IMR-90 (cell line): ENCODE measurements around the gene ITGA3. TPM values are rescaled to one million over a fixed set of nuclear protein-coding genes. Genes with fewer than 3 reads are reported as not detected.

Experiments
- ATAC-seq: fragments of 200-7000 bp; cut with Tn5 transposase; 2 replicates; pipeline ENCODE4 v1.9.1; 2020; ENCODE audit warnings: low read depth, mild to moderate bottlenecking, moderate library complexity
- BruUV-seq: library from RNA; stranded (reverse); fragments of 400-500 nt; replicated peaks from 2 replicates; lab custom pipeline; 2021; lab: Mats Ljungman, UMichigan
- CTCF ChIA-PET: fragments of 300-600 bp; formaldehyde crosslinking; extraction: SDS; loops from one replicate; lab custom pipeline; 2021; ENCODE audit warnings: antibody characterized with exemption; lab: Yijun Ruan, JAX
- POLR2A ChIA-PET: fragments of 300-600 bp; sonication (Branson Sonifier 250); formaldehyde crosslinking; loops from one replicate; lab custom pipeline; 2022; ENCODE audit warnings: antibody characterized with exemption; ENCODE audit not compliant: unreplicated experiment; lab: Charles Lee
- DNase-seq: peaks from one replicate; pipeline ENCODE4 v3.0.0; 2013
- H2AFZ ChIP-seq: replicated peaks from 2 replicates; pipeline ENCODE3; 2013; ENCODE audit warnings: low read length, mild to moderate bottlenecking; ENCODE audit not compliant: poor library complexity
- H2AK5ac ChIP-seq: 2 replicates; pipeline ENCODE4 v1.6.1; 2013; ENCODE audit warnings: low read depth, low read length, inconsistent platforms
- H2AK9ac ChIP-seq: replicated peaks from 2 replicates; pipeline ENCODE3; 2013; ENCODE audit warnings: mild to moderate bottlenecking, low read depth, low read length, moderate library complexity; ENCODE audit not compliant: poor library complexity
- H2BK120ac ChIP-seq: 2 replicates; pipeline ENCODE4 v1.6.1; 2013; ENCODE audit warnings: low read depth, low read length, inconsistent platforms
- H2BK15ac ChIP-seq: 3 replicates; pipeline ENCODE4 v1.6.1; 2013; ENCODE audit warnings: low read depth, low read length, inconsistent platforms
- H2BK20ac ChIP-seq: 2 replicates; pipeline ENCODE4 v1.6.1; 2013; ENCODE audit warnings: low read depth, mild to moderate bottlenecking, inconsistent platforms, low read length, moderate library complexity
- H2BK5ac ChIP-seq: 2 replicates; pipeline ENCODE4 v1.6.1; 2013; ENCODE audit warnings: mild to moderate bottlenecking, low read depth, low read length, inconsistent platforms; ENCODE audit not compliant: poor library complexity, severe bottlenecking
- H3K14ac ChIP-seq: replicated peaks from 2 replicates; pipeline ENCODE4 v1.6.1; 2013; ENCODE audit warnings: low read depth, low read length, inconsistent platforms
- H3K18ac ChIP-seq: 2 replicates; pipeline ENCODE4 v1.6.1; 2013; ENCODE audit warnings: low read depth, low read length, control low read depth
- H3K23ac ChIP-seq: 2 replicates; pipeline ENCODE4 v1.6.1; 2013; ENCODE audit warnings: low read depth, low read length, inconsistent platforms
- H3K27ac ChIP-seq: 2 replicates; pipeline ENCODE4 v1.5.1; 2013; ENCODE audit warnings: mild to moderate bottlenecking, control low read depth, low read length; ENCODE audit not compliant: insufficient read depth
- H3K27me3 ChIP-seq: 2 replicates; pipeline ENCODE4 v1.6.1; 2013; ENCODE audit warnings: low read length; ENCODE audit not compliant: control insufficient read depth, insufficient read depth
- H3K36me3 ChIP-seq: 2 replicates; pipeline ENCODE4 v1.6.1; 2013; ENCODE audit warnings: low read length, mixed read lengths; ENCODE audit not compliant: control insufficient read depth, insufficient read depth
- H3K4ac ChIP-seq: 2 replicates; pipeline ENCODE4 v1.6.1; 2013; ENCODE audit warnings: low read depth, low read length, inconsistent platforms
- H3K4me1 ChIP-seq: 2 replicates; pipeline ENCODE4 v1.6.1; 2013; ENCODE audit warnings: low read length, mixed read lengths; ENCODE audit not compliant: control insufficient read depth, insufficient read depth
- H3K4me2 ChIP-seq: 2 replicates; pipeline ENCODE4 v1.6.1; 2013; ENCODE audit warnings: low read depth, mild to moderate bottlenecking, control low read depth, low read length, moderate library complexity
- H3K4me3 ChIP-seq: 2 replicates; pipeline ENCODE4 v1.5.1; 2013; ENCODE audit warnings: low read depth, mild to moderate bottlenecking, control low read depth, low read length, moderate library complexity; ENCODE audit not compliant: insufficient read depth
- H3K56ac ChIP-seq: 2 replicates; pipeline ENCODE4 v1.6.1; 2013; ENCODE audit warnings: low read length, inconsistent platforms; ENCODE audit not compliant: insufficient read depth; ENCODE audit errors: extremely low read depth
- H3K79me1 ChIP-seq, 2 experiments: 2 replicates each; pipeline ENCODE4 v1.6.1; 2013; ENCODE audit warnings: low read length in 2 of 2, inconsistent platforms in 1 of 2, low read depth in 1 of 2
- H3K9ac ChIP-seq: 2 replicates; pipeline ENCODE4 v1.6.1; 2013; ENCODE audit warnings: low read depth, low read length, control low read depth
- H3K9me1 ChIP-seq: 2 replicates; pipeline ENCODE4 v1.6.1; 2013; ENCODE audit warnings: low read length, inconsistent platforms; ENCODE audit not compliant: insufficient read depth
- H3K9me3 ChIP-seq: 2 replicates; pipeline ENCODE4 v1.6.1; 2013; ENCODE audit warnings: low read length; ENCODE audit not compliant: control insufficient read depth, insufficient read depth
- H4K20me1 ChIP-seq: 2 replicates; pipeline ENCODE4 v1.6.1; 2013; ENCODE audit warnings: low read length, inconsistent platforms; ENCODE audit not compliant: insufficient read depth
- H4K5ac ChIP-seq: 2 replicates; pipeline ENCODE4 v1.6.1; 2013; ENCODE audit warnings: mild to moderate bottlenecking, low read depth, low read length, control low read depth
- H4K8ac ChIP-seq, 2 experiments: 2 replicates each; pipeline ENCODE4 v1.6.1; 2013; ENCODE audit warnings: low read depth in 2 of 2, low read length in 2 of 2, control low read depth in 1 of 2, inconsistent platforms in 1 of 2
- H4K91ac ChIP-seq: 2 replicates; pipeline ENCODE4 v1.6.1; 2013; ENCODE audit warnings: low read depth, low read length, inconsistent platforms; ENCODE audit not compliant: insufficient read depth
- BHLHE40 ChIP-seq: fragments of 150-350 bp; IDR thresholded peaks from 2 replicates; pipeline ENCODE4 v1.6.1; 2016; ENCODE audit warnings: mild to moderate bottlenecking, low read depth, low read length
- CEBPB ChIP-seq: IDR thresholded peaks from 2 replicates; pipeline ENCODE4 v1.6.1; 2012; ENCODE audit warnings: low read depth, low read length, improper control_type of control experiment
- CHD1 ChIP-seq: IDR thresholded peaks from 2 replicates; pipeline ENCODE4 v1.6.1; 2012; ENCODE audit warnings: low read depth, low read length, improper control_type of control experiment
- FOS ChIP-seq: fragments of 150-350 bp; IDR thresholded peaks from 2 replicates; pipeline ENCODE4 v1.6.1; 2016; ENCODE audit warnings: low read depth, low read length
- MAFK ChIP-seq: IDR thresholded peaks from 2 replicates; pipeline ENCODE4 v1.6.1; 2012; ENCODE audit warnings: low read depth, low read length, improper control_type of control experiment
- MAZ ChIP-seq: IDR thresholded peaks from 2 replicates; pipeline ENCODE4 v1.6.1; 2012; ENCODE audit warnings: low read depth, mild to moderate bottlenecking, low read length, improper control_type of control experiment, moderate library complexity, borderline replicate concordance
- MXI1 ChIP-seq: IDR thresholded peaks from 2 replicates; pipeline ENCODE4 v1.6.1; 2012; ENCODE audit warnings: low read depth, mild to moderate bottlenecking, low read length, moderate library complexity, borderline replicate concordance
- NFE2L2 ChIP-seq: fragments of 150-350 bp; IDR thresholded peaks from 2 replicates; pipeline ENCODE4 v1.6.1; 2016; ENCODE audit warnings: low read depth, mild to moderate bottlenecking, low read length
- POLR2A ChIP-seq: IDR thresholded peaks from 2 replicates; pipeline ENCODE4 v1.6.1; 2012; ENCODE audit warnings: mild to moderate bottlenecking, low read depth, low read length
- RAD21 ChIP-seq: IDR thresholded peaks from 2 replicates; pipeline ENCODE4 v1.6.1; 2012; ENCODE audit warnings: low read length, improper control_type of control experiment
- RCOR1 ChIP-seq: IDR thresholded peaks from 2 replicates; pipeline ENCODE4 v1.6.1; 2012; ENCODE audit warnings: mild to moderate bottlenecking, low read length, improper control_type of control experiment; ENCODE audit not compliant: insufficient replicate concordance
- RFX5 ChIP-seq: IDR thresholded peaks from 2 replicates; pipeline ENCODE4 v1.8.0; 2012; ENCODE audit warnings: low read depth, mild to moderate bottlenecking, low read length, moderate library complexity
- SMC3 ChIP-seq: fragments of 150-350 bp; IDR thresholded peaks from 2 replicates; pipeline ENCODE4 v1.6.1; 2016; ENCODE audit warnings: low read depth, mild to moderate bottlenecking, antibody characterized with exemption, low read length, moderate library complexity
- WGBS, 2 experiments: methylation state at CpG; one replicate each; pipeline versions ENCODE4 v1.1.5 to v1.1.7; 2013; ENCODE audit warnings: missing lambda C conversion rate in 2 of 2; ENCODE audit not compliant: insufficient read length in 1 of 2; ENCODE audit errors: extremely low coverage in 2 of 2; 5-methylcytosine and 5-hydroxymethylcytosine counted together
- dilution Hi-C: fragments of 300-500 bp; cut with HindIII; formaldehyde crosslinking; loops from one replicate; pipeline ENCODE4 v1.14.3; 2018; ENCODE audit warnings: low sequenced_read_pairs; ENCODE audit not compliant: unreplicated experiment
- in situ Hi-C: fragments of 300-500 bp; cut with MboI; formaldehyde crosslinking; loops from 3 replicates; pipeline ENCODE4 v1.14.3; 2019; ENCODE audit warnings: low sequenced_read_pairs, inconsistent platforms, mixed read lengths
- intact Hi-C: fragments of 100-400 bp; cut with micrococcal nuclease; formaldehyde crosslinking; loops from 2 replicates; pipeline ENCODE4 v1.10.0; 2022
- polyA plus RNA-seq, 3 experiments: library from polyadenylated mRNA; depleted of rRNA; stranded (reverse); fragments of >200 nt; gene quantifications; 2 replicates each; pipeline ENCODE4 v1.2.3, GENCODE V29; 2012; ENCODE audit warnings: low replicate concordance in 1 of 3
- total RNA-seq: library from RNA; depleted of rRNA; stranded (reverse); fragments of >200 nt; gene quantifications from 2 replicates; pipeline ENCODE4 v1.2.3, GENCODE V29; 2012
- TF ChIP-seq, protein P1 (sequence below): fragments of 150-350 bp; IDR thresholded peaks from 2 replicates; pipeline ENCODE4 v1.6.1; 2017; ENCODE audit warnings: mild to moderate bottlenecking, antibody characterized with exemption, low read length, low read depth
- TF ChIP-seq, protein P2 (sequence below): fragments of 150-350 bp; IDR thresholded peaks from 2 replicates; pipeline ENCODE4 v1.6.1; 2016; ENCODE audit warnings: low read depth, mild to moderate bottlenecking, low read length, moderate library complexity, borderline replicate concordance
- TF ChIP-seq, protein P3 (sequence below): conservative IDR thresholded peaks from 2 replicates; pipeline ENCODE4 v1.5.1; 2012; ENCODE audit warnings: mild to moderate bottlenecking, low read depth, low read length, improper control_type of control experiment

ITGA3 gene
- total and polyA plus RNA-seq, 2 of the 4 experiments (the other 2 are of a cell fraction) = 78.0 to 202 TPM

DNA sequence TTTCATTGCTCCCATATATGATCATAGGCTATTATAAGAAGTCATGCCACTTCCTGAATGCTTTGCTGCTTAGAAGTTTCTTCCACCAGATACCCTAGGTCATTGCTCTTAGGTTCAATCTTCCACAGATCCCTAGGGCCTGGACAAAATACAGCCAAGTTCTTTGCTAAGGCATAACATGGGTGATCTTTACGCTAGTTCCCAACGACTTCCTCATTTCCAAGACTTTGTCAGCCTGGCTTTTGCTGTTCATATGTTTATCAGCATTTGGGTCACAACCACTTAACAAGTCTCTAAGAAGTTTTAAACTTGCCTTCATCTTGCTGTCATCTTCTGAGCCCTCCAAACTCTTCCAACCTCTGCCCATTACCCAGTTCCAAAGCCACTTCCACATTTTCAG, 40.8 kb upstream of the ITGA3 start:
- POLR2A ChIA-PET = no interaction called here
- H4K8ac ChIP-seq = no peak overlapping the region
- CTCF ChIA-PET = no interaction called here
- no peaks in the 10 kb centered on the region for H3K9me1 ChIP-seq
- TF ChIP-seq MAZ (no peak), RCOR1 (no peak), BHLHE40 (no peak), CEBPB (no peak), FOS (no peak), RFX5 (no peak), NFE2L2 (no peak), POLR2A (no peak), SMC3 (no peak), RAD21 (no peak), MXI1 (no peak), MAFK (no peak), CHD1 (no peak)
- TF ChIP-seq, protein P1, sequence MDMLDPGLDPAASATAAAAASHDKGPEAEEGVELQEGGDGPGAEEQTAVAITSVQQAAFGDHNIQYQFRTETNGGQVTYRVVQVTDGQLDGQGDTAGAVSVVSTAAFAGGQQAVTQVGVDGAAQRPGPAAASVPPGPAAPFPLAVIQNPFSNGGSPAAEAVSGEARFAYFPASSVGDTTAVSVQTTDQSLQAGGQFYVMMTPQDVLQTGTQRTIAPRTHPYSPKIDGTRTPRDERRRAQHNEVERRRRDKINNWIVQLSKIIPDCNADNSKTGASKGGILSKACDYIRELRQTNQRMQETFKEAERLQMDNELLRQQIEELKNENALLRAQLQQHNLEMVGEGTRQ = no peak
- TF ChIP-seq, protein P2, sequence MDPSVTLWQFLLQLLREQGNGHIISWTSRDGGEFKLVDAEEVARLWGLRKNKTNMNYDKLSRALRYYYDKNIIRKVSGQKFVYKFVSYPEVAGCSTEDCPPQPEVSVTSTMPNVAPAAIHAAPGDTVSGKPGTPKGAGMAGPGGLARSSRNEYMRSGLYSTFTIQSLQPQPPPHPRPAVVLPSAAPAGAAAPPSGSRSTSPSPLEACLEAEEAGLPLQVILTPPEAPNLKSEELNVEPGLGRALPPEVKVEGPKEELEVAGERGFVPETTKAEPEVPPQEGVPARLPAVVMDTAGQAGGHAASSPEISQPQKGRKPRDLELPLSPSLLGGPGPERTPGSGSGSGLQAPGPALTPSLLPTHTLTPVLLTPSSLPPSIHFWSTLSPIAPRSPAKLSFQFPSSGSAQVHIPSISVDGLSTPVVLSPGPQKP = no peak
- TF ChIP-seq, protein P3, sequence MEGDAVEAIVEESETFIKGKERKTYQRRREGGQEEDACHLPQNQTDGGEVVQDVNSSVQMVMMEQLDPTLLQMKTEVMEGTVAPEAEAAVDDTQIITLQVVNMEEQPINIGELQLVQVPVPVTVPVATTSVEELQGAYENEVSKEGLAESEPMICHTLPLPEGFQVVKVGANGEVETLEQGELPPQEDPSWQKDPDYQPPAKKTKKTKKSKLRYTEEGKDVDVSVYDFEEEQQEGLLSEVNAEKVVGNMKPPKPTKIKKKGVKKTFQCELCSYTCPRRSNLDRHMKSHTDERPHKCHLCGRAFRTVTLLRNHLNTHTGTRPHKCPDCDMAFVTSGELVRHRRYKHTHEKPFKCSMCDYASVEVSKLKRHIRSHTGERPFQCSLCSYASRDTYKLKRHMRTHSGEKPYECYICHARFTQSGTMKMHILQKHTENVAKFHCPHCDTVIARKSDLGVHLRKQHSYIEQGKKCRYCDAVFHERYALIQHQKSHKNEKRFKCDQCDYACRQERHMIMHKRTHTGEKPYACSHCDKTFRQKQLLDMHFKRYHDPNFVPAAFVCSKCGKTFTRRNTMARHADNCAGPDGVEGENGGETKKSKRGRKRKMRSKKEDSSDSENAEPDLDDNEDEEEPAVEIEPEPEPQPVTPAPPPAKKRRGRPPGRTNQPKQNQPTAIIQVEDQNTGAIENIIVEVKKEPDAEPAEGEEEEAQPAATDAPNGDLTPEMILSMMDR = no peak
- no peaks in the 10 kb centered on the region for H3K36me3 ChIP-seq
- no peaks in the 10 kb centered on the region for H3K79me1 ChIP-seq
- DNase-seq (no peak), ATAC-seq (no peak)
- H2BK120ac ChIP-seq = no peak overlapping the region
- no peak overlapping the region for H3K56ac ChIP-seq
- H2BK15ac ChIP-seq = no peak overlapping the region
- intact Hi-C loops = no loop called here
- no peaks in the 10 kb centered on the region for H3K4me1 ChIP-seq
- WGBS, 2 experiments = 86% methylated on average over 2 of the region's 2 CpGs; no CpG with 5 or more reads in 1 of the 2 experiments
- H3K4ac ChIP-seq = no peak overlapping the region
- no peak overlapping the region for H4K5ac ChIP-seq
- H3K23ac ChIP-seq = no peak overlapping the region
- dilution Hi-C loops = no loop called here
- no peak overlapping the region for H3K14ac ChIP-seq
- H2BK20ac ChIP-seq = no peak overlapping the region
- H2AFZ ChIP-seq = no peak overlapping the region
- no peak overlapping the region for H2BK5ac ChIP-seq
- H3K27me3 ChIP-seq = peaks cover 2% of the 10 kb centered on the region
- H3K9ac ChIP-seq = no peak overlapping the region
- no peak overlapping the region for H2AK5ac ChIP-seq
- no peak overlapping the region for H3K4me3 ChIP-seq
- H4K91ac ChIP-seq = no peak overlapping the region
- no TSS peak for BruUV-seq
- H3K9me3 ChIP-seq = peaks cover 19% of the 10 kb centered on the region
- H3K18ac ChIP-seq = no peak overlapping the region
- H2AK9ac ChIP-seq = no peak overlapping the region
- no peak overlapping the region for H3K27ac ChIP-seq
- no peak overlapping the region for H3K4me2 ChIP-seq
- in situ Hi-C loops = no loop called here
- H4K20me1 ChIP-seq = no peaks in the 10 kb centered on the region
